Measurements from ENCODE around the gene HSD3B2. TPM values are rescaled to one million over a fixed set of nuclear protein-coding genes. Genes with fewer than 3 reads are reported as not detected.
"Not testable (repeated sequence)": the region's sequence is repeated elsewhere in the genome, so short reads cannot be mapped to it uniquely, and the experiment has no call there.

Gene HSD3B2
- total RNA-seq, 6 experiments from 2014 or later: not detected

DNA sequence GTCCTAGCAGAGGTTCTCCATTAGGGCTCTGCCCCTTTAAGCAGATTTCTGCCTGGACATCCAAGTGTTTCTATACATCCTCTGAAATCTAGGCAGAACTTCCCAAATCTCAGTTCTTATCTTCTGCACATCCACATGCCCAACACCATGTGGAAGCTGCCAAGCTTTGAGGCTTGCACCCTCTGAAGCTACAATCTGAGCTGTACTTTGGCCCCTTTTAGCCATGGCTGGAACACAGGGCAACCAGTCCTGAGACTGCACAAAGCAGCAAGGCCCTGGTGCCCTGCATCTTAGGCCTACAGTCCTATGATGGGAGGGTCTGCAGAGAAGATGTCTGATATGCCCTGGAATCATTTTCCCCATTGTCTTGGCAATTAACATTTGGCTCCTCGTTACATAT, 38.4 kb upstream of the HSD3B2 start:
- no peak for DNase-seq
- Mint-ChIP-seq H3K36me3 (ENCODE audit: low read depth) (no peaks in the 10 kb centered on the region), H3K9me3 (no peaks in the 10 kb centered on the region)

DNA sequence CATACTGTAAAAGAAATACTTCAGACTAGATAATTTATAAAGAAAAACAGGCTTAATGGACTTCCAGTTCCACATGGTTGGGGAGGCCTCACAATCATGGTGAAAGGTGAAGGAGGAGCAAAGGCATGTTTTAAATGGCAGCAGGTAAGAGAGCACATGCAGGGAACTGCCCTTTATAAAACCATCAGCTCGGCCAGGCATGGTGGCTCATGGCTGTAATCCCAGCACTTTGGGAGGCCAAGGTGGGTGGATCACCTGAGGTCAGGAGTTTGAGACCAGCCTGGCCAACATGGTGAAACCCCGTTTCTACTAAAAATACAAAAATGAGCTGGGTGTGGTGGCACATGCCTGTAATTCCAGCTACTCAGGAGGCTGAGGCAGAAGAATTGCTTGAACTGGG, 37.4 kb upstream of the HSD3B2 start:
- not testable (repeated sequence) for H3K36me3 Mint-ChIP-seq (ENCODE audit: low read depth); H3K9me3 Mint-ChIP-seq; H3K27ac Mint-ChIP-seq; DNase-seq; H3K27me3 Mint-ChIP-seq (ENCODE audit: insufficient read depth); H3K4me3 Mint-ChIP-seq
- peaks cover 21% of the 10 kb centered on the region for H3K4me1 Mint-ChIP-seq (ENCODE audit: low read depth)

More for the DNA sequence above, 38.4 kb upstream of the HSD3B2 start:
- H3K4me3 Mint-ChIP-seq: no peak overlapping the region
- TF ChIP-seq, protein P1, sequence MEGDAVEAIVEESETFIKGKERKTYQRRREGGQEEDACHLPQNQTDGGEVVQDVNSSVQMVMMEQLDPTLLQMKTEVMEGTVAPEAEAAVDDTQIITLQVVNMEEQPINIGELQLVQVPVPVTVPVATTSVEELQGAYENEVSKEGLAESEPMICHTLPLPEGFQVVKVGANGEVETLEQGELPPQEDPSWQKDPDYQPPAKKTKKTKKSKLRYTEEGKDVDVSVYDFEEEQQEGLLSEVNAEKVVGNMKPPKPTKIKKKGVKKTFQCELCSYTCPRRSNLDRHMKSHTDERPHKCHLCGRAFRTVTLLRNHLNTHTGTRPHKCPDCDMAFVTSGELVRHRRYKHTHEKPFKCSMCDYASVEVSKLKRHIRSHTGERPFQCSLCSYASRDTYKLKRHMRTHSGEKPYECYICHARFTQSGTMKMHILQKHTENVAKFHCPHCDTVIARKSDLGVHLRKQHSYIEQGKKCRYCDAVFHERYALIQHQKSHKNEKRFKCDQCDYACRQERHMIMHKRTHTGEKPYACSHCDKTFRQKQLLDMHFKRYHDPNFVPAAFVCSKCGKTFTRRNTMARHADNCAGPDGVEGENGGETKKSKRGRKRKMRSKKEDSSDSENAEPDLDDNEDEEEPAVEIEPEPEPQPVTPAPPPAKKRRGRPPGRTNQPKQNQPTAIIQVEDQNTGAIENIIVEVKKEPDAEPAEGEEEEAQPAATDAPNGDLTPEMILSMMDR (IDR thresholded peaks at IDR 0.05): no peak
- H3K27me3 Mint-ChIP-seq (ENCODE audit: insufficient read depth): peaks cover 9% of the 10 kb centered on the region
- no peak overlapping the region for H3K27ac Mint-ChIP-seq
- peaks cover 21% of the 10 kb centered on the region for H3K4me1 Mint-ChIP-seq (ENCODE audit: low read depth)

DNA sequence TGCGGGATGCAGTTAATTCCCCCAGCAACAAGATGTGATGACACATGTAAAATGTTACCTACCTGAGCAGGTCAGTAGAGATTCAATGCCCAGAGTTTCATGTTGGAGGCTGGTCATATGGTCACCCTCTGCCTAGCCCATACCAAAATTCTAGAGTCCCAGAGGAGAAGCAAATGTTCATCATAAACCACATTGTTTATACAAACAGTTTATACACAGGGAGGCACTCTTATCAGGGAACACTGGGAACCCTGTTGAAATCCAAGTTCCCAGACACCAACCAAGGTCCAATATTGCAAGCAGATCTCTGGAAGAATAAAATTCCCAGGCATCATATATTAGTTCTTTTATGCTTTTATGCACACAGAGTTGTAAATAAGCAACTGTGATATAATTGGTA, 35.8 kb upstream of the HSD3B2 start:
- TF ChIP-seq, protein P1 (IDR thresholded peaks at IDR 0.05): no peak
- Mint-ChIP-seq H3K27ac (no peak overlapping the region), H3K9me3 (no peaks in the 10 kb centered on the region), H3K4me3 (no peak overlapping the region), H3K36me3 (ENCODE audit: low read depth) (no peaks in the 10 kb centered on the region), H3K27me3 (ENCODE audit: insufficient read depth) (peaks cover 6% of the 10 kb centered on the region), H3K4me1 (ENCODE audit: low read depth) (peaks cover 8% of the 10 kb centered on the region)
- DNase-seq: no peak

DNA sequence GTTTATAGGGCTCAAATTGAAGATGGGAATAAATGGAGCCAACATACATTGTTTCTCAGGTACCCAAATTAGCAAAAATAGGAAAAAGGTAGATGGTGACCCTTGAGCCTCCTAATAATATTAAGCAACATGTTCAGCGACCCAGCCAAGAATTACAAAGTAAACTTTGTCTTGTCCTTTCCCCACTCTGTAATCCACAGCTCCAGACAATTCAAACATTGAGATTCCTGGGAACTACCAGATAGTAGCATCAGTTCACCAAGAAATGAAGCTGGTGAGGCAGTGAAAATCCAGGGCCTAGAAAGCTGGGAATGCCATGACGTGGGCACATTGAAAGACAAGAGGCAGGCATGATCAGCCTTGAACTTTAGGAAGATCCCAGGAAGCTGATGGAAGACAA, 34.6 kb upstream of the HSD3B2 start:
- Mint-ChIP-seq H3K9me3 (no peaks in the 10 kb centered on the region), H3K4me3 (no peak overlapping the region)

DNA sequence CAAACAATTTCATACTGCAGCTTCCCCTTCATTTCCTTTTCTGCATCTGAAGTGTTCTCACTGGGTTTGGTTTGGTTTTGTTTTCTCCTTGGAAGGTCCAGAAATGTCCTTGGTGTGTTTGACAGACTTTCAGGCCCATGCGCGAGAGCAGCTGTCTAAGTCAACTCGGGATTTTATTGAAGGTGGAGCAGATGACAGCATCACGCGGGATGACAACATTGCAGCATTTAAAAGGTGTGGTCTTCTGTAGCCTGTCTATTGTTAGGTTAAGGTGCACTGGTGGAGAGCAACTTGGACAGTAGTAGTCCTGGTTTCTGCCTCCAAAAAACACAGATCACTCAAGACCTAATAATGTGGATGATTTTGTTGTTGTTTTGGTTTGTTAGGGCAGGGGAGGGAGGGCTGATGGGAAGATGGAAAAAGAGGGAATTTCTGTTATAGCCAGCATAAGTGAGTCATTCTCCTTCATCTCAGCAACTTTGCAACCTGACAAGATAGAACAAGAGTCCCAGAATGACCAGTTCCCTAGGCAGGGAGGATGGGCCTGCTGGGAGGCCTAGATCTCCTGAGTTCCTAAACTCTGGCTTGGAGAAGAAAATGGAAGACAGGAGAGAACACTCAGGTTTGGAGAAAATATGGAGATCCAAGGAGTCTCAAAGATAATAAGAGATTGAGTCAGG, 33.8 kb upstream of the HSD3B2 start:
- Mint-ChIP-seq H3K27me3 (ENCODE audit: insufficient read depth) (peaks cover 2% of the 10 kb centered on the region), H3K4me3 (no peak overlapping the region), H3K36me3 (ENCODE audit: low read depth) (no peaks in the 10 kb centered on the region), H3K27ac (no peak overlapping the region), H3K4me1 (ENCODE audit: low read depth) (no peaks in the 10 kb centered on the region), H3K9me3 (no peaks in the 10 kb centered on the region)
- TF ChIP-seq, protein P1 (IDR thresholded peaks at IDR 0.05): no peak
- DNase-seq: no peak

More for the DNA sequence above, 34.6 kb upstream of the HSD3B2 start:
- Mint-ChIP-seq H3K36me3 (ENCODE audit: low read depth) (no peaks in the 10 kb centered on the region), H3K27ac (no peak overlapping the region), H3K4me1 (ENCODE audit: low read depth) (no peaks in the 10 kb centered on the region), H3K27me3 (ENCODE audit: insufficient read depth) (peaks cover 6% of the 10 kb centered on the region)
- TF ChIP-seq, protein P1 (IDR thresholded peaks at IDR 0.05): no peak
- DNase-seq: no peak

DNA sequence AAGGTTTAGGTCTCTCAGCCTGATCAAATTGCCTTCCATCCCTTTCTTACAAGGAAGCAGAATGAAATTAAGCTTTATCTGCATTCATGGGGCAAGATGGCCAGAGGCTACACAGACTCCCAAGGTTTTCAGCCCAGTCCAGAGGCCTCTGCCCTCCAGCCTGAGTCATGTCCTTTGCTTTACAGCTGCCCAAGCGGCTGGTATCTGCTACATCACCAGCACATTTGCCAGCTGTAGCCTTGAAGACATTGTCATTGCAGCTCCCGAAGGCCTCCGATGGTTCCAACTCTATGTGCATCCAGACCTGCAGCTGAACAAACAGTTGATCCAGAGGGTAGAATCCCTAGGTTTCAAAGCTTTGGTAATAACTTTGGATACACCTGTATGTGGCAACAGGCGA, 30.4 kb upstream of the HSD3B2 start:
- Mint-ChIP-seq H3K36me3 (ENCODE audit: low read depth) (no peaks in the 10 kb centered on the region), H3K9me3 (no peaks in the 10 kb centered on the region), H3K27ac (no peak overlapping the region), H3K4me1 (ENCODE audit: low read depth) (no peaks in the 10 kb centered on the region), H3K27me3 (ENCODE audit: insufficient read depth) (peaks cover 2% of the 10 kb centered on the region; the same call in 1 of the 2 replicates), H3K4me3 (no peak overlapping the region)
- TF ChIP-seq, protein P1 (IDR thresholded peaks at IDR 0.05): no peak
- DNase-seq: no peak
